ENCODE measurements around the gene ACTG2.

Gene ACTG2

DNA sequence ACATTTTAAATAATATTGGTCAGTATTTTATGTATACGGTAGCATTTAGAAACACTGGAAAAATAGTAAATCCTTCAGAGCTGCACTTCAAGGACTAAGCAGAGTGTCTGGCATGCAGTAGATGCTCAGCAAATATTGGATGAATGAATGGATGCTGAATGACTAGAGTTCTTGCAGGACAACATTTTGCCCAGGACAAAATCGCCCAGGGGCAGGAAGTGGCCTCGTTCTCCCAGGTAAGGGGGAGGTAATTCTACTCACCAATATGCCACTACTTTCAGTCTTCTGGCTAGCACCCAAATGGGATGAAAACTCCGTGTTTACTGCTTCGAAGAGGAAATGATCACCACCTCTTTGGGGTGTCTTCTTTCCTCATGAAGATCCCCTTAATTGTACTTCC is 29.9 kb downstream of the ACTG2 start:
- TF ChIP-seq, protein P1, sequence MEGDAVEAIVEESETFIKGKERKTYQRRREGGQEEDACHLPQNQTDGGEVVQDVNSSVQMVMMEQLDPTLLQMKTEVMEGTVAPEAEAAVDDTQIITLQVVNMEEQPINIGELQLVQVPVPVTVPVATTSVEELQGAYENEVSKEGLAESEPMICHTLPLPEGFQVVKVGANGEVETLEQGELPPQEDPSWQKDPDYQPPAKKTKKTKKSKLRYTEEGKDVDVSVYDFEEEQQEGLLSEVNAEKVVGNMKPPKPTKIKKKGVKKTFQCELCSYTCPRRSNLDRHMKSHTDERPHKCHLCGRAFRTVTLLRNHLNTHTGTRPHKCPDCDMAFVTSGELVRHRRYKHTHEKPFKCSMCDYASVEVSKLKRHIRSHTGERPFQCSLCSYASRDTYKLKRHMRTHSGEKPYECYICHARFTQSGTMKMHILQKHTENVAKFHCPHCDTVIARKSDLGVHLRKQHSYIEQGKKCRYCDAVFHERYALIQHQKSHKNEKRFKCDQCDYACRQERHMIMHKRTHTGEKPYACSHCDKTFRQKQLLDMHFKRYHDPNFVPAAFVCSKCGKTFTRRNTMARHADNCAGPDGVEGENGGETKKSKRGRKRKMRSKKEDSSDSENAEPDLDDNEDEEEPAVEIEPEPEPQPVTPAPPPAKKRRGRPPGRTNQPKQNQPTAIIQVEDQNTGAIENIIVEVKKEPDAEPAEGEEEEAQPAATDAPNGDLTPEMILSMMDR (IDR thresholded peaks at IDR 0.05), result no peak
- no peak for TF ChIP-seq ZFX (IDR thresholded peaks at IDR 0.05; ENCODE audit: borderline replicate concordance)
- no peak overlapping the region for H3K27ac ChIP-seq

DNA sequence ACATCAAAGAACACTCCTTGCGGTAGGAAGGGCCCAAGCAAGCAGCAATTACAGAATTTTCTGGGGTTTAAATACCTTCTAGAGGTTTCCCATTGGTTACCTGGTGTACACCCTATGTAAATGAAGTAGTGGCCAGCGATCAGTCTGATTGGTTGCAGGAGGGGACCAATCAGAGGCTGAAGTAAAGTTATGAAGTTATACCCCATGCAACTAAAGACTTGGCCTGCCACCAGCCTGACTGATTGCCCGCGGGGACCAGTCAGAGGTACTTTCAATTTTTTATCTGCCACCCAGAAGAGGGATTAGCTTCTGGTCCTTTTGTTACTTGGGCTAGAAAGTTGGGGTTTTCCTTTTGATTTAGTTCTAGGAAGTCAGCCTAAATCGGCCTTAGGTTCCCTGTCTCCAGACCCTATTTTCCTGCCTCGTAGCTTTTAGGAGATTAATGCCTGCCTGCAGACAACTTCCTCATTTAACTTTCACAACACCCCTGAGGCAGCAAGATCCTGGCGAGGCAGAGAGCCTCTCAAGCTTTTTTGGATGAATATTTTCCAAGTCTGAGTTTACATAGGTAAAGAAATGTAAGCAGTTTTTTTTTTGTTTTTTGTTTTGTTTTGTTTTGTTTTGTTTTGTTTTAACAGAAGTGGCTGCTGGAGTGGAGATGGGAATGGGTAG is 32.4 kb downstream of the ACTG2 start:
- H3K27ac ChIP-seq, result peak overlapping the region; percentile 80
- no peak for TF ChIP-seq ZFX (IDR thresholded peaks at IDR 0.05; ENCODE audit: borderline replicate concordance)
- TF ChIP-seq, protein P1 (IDR thresholded peaks at IDR 0.05), result no peak

DNA sequence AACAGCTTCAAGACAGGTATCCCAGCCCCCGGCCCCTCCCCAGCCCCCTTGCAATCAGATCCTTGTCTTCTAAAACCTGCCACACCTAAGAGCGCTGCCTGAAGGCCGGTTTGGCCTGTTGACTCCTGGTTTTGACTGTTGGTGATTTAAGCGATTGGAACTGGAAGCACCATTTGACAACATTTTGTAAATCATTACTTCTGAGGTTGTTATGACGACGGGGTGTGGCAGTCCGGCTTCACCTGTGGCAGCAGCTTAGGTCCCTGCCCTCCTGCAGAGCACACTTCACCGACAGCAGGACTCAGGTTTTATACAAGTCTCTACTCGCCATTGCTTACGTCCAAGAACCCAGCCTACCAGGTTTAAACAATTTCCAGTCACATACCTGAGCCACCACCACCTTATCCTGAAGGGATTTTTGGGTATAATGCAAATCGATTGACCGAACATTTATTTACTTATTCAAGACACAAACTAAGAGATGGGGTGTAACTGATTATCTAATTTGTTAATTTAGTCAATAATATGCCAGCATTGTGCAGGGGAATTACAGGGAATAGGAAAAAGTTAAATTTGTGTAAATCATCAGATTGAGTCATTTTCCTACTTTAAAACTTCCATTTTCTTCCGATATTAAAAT is 33.2 kb downstream of the ACTG2 start:
- TF ChIP-seq, protein P1 (IDR thresholded peaks at IDR 0.05), result no peak
- no peak for TF ChIP-seq ZFX (IDR thresholded peaks at IDR 0.05; ENCODE audit: borderline replicate concordance)
- H3K27ac ChIP-seq, result peak overlapping the region; percentile 80

DNA sequence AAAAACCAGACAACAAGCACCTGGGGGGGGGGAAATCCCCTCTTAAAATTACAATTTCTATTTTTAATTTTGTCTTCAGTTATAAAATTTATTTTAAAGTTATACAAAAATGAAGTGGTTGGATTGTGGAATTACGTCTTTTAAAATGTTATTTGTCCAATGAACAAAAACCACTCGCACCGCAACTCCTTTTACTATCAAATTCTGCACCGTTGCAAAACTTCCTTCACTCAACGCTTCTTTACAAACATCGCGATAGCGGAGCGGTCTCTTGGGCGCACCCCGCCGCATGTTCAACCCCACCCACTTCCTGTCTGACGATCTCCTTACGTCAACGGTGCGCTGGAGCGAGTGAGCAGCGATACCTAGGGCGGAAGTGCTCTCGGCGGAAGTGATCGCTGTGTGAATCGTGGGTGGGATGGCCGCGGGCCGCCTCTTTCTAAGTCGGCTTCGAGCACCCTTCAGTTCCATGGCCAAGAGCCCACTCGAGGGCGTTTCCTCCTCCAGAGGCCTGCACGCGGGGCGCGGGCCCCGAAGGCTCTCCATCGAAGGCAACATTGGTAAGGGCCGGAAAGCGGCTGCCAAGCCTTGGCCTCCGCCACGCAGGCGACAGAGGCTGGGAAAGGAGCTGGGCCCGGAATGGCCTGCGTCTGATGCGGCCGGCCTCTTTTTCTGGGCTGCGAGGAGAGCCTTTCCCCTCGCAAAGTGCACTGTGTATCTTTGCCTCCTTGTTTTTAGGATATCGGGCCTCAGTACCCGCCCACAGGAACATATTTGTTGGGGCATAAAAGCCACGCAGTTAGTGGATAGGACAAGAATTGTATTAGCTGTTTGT is 33.9 kb downstream of the ACTG2 start, which contains the start of gene DGUOK:
Gene DGUOK, plus strand, starts transcription at position 388 of the 835 bp plus-strand sequence. Its CDS starts 31 bp downstream, at position 419.
- peak within 1 kb of the TSS; percentile 80 for H3K27ac ChIP-seq
- TF ChIP-seq ZFX (IDR thresholded peaks at IDR 0.05; ENCODE audit: borderline replicate concordance), result no peak
- TF ChIP-seq, protein P1 (IDR thresholded peaks at IDR 0.05), result no peak

DNA sequence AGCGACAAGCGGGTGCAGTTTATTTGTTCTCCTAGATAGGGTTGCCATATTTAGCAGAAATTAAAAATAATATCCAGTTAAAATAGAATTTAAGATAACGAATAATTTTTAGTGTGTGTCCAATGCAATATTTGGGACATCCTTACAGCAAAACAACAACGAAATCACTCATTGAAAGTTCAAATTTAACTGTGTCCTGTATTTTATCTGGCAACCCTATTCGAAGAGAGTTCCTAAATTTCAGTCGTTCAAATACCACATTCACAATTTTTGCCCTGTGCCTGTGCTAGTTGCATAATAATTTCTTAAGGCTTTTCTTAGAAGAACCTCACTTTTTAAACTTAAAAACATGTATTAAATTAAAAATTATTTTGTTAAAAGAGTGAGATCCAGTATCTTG is 34.5 kb downstream of the ACTG2 start:
- peak overlapping the region; percentile 80 for H3K27ac ChIP-seq
- TF ChIP-seq ZFX (IDR thresholded peaks at IDR 0.05; ENCODE audit: borderline replicate concordance), result no peak
- TF ChIP-seq, protein P1 (IDR thresholded peaks at IDR 0.05), result no peak

DNA sequence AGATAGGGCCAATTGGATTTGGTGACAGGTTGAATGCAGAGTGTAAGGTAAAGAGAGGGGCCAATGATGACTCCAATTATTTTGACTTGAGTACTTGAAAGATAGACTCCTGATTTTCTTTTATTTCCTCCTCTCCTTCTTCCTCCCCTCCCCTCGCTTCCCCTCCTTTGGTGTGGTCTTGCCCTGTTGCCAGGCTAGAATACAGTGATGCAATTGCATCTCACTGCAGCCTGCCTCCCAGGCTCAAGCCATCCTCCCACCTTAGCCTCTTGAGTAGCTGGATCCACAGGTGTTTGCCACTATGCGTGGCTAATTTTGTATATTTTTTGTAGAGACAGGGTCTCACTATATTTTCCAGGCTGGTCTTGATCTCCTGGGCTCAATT is 36.1 kb downstream of the ACTG2 start:
- H3K27ac ChIP-seq, result no peak overlapping the region
- no peak for TF ChIP-seq ZFX (IDR thresholded peaks at IDR 0.05; ENCODE audit: borderline replicate concordance)
- TF ChIP-seq, protein P1 (IDR thresholded peaks at IDR 0.05), result no peak
